DMS114 treated with DMSO at 0.1 percent for 48 hours (cell line): ENCODE measurements around the gene MSANTD1.

Experiments
- DNase-seq: peaks from one replicate; lab custom pipeline; 2025; ENCODE audit not compliant: unreplicated experiment; lab: John Stamatoyannopoulos, UW

MSANTD1 gene

DNA sequence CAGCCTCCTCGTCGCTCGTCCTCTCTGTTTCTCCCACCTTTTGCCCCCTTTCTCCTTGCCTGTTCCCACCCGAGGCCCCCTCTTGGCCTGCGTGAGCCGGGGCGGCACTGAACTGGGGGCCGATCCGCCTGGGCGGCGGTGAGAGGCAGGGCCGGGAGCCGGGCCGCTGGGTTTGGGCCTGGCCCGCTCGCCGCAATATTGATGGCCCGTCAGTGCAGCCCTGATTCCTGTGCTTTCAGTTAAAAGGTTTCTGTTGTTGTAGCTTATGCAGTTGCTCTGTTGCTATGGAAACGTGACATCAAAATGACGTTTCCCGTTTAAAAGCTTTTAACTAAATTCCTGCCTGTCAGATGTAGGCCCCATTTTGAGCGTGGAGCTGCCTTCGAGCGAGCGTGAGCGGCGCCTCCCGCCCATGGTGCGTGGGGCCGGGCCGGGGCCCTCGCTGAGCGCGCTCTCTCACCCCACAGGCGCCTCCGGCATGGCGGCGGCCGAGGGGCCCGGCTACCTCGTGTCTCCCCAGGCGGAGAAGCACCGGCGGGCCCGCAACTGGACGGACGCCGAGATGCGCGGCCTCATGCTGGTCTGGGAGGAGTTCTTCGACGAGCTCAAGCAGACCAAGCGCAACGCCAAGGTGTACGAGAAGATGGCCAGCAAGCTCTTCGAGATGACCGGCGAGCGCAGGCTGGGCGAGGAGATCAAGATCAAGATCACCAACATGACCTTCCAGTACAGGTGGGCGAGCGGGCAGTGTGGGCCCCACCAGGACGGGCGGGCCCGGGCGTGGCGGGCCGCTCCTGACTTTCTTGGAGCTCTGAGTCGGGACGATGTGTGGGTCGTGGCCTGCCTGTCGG, at the start of gene MSANTD1:
Gene MSANTD1, plus strand, starts transcription at position 349 of the 851 bp plus-strand sequence. Its CDS starts 64 bp downstream, at position 413.
- DNase-seq, result no peak

GRCh38 chr4:3199653-3200422, 49.1 kb upstream of the MSANTD1 start:
- no peak for DNase-seq

DNA sequence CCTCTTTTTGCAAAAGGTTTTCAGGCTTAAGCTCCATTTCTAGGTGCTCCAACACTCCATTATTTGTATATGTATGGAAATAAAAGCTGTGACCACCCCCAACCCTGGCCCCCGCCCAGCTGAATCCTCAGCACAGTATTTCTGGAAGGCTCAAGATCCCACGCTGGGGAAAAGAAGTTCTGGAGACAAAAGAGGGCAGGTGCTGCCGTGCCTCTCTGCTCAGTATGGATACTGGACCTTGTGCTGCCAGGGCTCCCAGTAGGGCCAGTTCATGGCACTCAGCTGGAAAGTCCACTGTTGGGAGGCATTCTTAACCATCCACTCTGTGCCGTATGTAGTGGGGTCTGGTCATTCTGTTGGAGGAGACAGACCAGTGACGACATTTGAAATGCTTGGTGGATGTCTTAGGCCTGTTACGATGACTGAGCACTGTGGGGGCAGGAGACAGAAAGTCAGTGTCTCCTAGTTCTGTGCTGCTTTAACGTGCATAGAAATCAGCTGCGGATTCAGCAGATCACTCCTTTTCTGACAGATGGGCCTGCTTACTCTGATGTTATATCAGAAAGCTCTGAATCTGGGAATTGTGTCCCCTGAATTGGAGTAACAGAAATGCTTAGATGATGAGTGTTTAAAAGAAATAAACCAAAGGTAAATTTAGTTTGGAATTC, 48.4 kb upstream of the MSANTD1 start:
- no peak for DNase-seq

GRCh38 chr4:3201718-3202702, 46.9 kb upstream of the MSANTD1 start:
- no peak for DNase-seq

DNA sequence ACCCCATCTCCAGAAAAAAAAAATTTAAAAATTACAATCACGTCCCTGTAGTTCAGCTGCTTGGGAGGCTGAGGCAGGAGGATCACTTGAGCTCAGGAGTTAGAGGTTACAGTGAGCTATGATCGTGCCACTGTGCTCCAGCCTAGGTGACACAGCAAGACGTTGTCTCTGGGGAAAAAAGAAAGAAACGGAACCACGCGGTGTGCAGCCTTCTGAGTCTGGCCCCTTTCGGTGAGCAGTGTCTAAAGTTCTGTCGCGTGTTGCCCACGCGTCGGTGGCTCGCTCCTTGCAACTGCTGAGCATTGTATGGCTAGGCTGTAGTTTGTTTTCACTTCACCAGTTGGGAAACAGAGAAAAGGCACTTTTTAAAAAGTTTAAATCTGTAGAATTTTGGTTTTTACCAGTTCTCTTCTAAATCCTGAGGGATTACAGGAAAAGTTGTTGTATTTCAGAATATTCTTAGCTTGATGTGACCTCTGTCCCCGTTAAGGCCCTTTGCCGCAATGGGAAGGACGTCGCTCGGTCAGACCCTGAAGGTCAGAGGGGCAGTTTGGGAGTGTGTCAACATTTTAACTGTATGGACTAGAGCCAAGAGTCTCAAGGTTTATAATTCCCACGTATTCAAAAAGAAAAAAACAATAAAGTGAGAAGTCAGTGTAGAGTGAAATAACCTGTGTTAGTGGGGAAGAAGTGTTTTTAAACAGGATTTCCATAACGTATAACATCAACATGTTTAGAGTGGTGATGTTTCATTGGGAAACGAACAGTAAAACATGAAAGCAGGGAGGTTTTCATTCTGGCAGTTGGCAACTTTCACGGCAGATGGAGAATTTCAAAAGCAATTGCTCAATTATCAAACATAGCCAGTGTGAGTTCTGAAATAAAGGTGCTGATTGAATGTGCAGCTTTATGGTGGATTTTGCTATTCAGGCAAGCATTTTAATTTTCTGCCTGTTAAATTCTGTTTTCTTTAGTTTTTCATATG, 45.8 kb upstream of the MSANTD1 start:
- no peak for DNase-seq

- no peak for DNase-seq
Observed at GRCh38 chr4:3203971-3204431, 45.0 kb upstream of the MSANTD1 start.

DNA sequence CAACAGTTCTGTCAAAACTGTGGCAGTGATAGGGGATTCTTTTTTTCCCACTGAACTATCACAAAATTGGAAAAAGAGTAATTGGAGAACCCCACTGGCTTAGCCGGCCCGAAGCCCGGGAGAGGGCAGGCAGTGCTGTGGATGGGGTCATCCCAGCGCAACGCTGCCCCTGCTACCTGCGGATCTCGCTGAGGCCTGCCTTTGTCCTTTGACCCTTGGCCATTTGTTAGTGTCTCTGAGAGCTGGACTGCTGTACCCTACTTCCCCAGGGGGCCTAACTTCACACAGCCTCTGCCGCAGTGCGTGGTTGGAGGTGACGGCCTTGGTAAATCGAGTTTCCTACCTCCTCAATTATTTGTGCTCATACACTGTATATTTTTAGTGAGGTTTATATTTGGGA, 43.0 kb upstream of the MSANTD1 start:
- no peak for DNase-seq

GRCh38 chr4:3206439-3207100, 42.4 kb upstream of the MSANTD1 start:
- DNase-seq, result no peak

GRCh38 chr4:3207531-3208037, 41.4 kb upstream of the MSANTD1 start:
- no peak for DNase-seq

- DNase-seq, result no peak
Observed at GRCh38 chr4:3208826-3209225, 40.1 kb upstream of the MSANTD1 start.

GRCh38 chr4:3209551-3210325, 39.2 kb upstream of the MSANTD1 start:
- DNase-seq, result no peak

DNA sequence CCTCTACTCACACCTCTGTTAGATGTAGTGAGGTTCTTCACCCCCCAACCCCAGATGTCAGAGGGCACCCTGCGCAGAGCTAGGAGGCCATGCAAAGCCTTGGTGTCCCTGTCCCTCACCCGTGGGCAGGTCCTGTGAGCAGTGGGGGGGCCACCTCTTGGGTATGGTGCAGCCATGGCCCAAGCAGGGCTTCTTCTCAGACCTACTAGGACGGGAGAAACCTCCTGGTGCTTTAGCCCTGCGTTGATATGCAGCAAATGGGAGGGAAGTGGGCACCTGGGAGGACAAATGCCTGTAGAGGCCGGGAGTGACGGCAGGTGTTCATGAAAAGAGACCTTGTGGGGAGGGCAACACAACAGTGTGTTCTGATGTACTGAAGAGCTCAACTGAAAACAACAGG, 38.5 kb upstream of the MSANTD1 start:
- DNase-seq, result no peak

- DNase-seq, result no peak
Observed at GRCh38 chr4:3211866-3212265, 37.1 kb upstream of the MSANTD1 start.

- no peak for DNase-seq
Observed at GRCh38 chr4:3212391-3213105, 36.4 kb upstream of the MSANTD1 start.

GRCh38 chr4:3213106-3213425, 35.9 kb upstream of the MSANTD1 start:
- no peak for DNase-seq

DNA sequence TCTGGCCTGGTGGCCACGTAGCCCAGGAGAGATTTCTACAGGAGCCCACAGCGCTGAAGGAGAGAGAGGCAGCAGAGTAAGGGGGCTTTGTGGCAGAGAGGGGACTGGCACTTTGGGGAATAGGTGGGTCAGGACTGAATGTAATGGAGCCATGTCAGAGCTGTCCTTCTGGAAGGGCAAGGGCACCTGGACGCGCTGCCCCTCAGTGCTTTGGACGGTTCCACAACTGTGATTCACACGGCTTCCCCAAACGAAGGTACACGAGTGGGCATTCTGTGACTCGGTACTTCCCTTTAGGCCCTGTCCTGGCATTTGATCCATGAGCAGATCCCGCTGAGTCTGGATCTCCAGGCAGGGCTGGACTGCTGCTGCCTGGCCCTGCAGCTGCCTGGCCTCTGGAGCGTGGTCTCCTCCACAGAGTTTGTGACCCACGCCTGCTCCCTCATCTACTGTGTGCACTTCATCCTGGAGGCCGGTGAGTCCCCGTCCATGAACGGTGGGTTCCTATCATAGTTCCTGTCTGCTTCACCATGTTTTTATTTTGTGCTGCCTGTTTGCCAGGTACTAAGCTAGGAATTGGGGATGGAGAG, 35.2 kb upstream of the MSANTD1 start:
- no peak for DNase-seq

- no peak for DNase-seq
Observed at GRCh38 chr4:3215256-3215655, 33.7 kb upstream of the MSANTD1 start.
